Epithelial cell of esophagus (primary cell): ENCODE data around the gene SH3GL2.

Experiments used
- DNase-seq: peaks from one replicate; pipeline ENCODE4 v3.0.0; 2010; ENCODE audit warnings: low read depth
- H3K4me3 ChIP-seq: 2 replicates; pipeline ENCODE4 v1.5.1; 2011; ENCODE audit warnings: mild to moderate bottlenecking, low read length, control low read depth
- TF ChIP-seq, protein P1 (sequence below): IDR thresholded peaks from 2 replicates; pipeline ENCODE4 v1.5.1; 2011; ENCODE audit warnings: low read depth, mild to moderate bottlenecking, low read length, control low read depth, inconsistent platforms; ENCODE audit not compliant: insufficient read depth; ENCODE audit errors: missing control alignments

Gene SH3GL2

DNA sequence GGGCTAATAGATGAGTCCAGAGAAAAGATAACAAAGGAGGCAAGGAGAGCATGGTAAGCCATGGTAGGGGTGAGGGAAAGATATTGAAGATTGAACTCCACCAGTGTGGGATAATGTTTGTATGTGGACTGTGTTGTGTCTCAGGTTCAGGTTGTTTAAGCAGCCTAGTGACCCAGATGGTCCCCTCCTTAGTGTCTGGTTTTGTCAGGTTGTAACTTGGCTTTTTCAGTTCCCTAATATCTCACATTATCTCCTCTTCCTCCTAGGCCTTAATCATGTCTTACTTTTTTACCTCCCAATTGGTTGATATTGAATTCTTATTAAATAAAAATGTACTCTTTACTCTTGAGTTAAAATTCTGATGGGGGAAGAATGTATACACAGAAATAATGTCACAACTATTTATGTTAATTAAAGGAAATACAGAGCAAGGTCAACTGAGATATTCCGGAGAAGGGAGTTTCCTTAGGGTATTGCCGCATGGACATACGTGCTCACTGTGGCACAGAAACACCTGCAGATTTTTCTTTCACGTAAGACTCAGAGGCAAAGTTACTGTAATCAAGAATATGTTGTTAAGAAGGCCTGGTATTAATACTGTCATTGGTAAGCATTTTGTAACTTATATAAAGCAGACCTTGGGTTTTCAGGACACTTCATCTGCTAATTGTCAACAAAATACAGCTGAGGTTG is 23.4 kb upstream of the SH3GL2 start:
- TF ChIP-seq, protein P1, sequence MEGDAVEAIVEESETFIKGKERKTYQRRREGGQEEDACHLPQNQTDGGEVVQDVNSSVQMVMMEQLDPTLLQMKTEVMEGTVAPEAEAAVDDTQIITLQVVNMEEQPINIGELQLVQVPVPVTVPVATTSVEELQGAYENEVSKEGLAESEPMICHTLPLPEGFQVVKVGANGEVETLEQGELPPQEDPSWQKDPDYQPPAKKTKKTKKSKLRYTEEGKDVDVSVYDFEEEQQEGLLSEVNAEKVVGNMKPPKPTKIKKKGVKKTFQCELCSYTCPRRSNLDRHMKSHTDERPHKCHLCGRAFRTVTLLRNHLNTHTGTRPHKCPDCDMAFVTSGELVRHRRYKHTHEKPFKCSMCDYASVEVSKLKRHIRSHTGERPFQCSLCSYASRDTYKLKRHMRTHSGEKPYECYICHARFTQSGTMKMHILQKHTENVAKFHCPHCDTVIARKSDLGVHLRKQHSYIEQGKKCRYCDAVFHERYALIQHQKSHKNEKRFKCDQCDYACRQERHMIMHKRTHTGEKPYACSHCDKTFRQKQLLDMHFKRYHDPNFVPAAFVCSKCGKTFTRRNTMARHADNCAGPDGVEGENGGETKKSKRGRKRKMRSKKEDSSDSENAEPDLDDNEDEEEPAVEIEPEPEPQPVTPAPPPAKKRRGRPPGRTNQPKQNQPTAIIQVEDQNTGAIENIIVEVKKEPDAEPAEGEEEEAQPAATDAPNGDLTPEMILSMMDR = no peak
- no peak for DNase-seq
- H3K4me3 ChIP-seq = no peak overlapping the region

DNA sequence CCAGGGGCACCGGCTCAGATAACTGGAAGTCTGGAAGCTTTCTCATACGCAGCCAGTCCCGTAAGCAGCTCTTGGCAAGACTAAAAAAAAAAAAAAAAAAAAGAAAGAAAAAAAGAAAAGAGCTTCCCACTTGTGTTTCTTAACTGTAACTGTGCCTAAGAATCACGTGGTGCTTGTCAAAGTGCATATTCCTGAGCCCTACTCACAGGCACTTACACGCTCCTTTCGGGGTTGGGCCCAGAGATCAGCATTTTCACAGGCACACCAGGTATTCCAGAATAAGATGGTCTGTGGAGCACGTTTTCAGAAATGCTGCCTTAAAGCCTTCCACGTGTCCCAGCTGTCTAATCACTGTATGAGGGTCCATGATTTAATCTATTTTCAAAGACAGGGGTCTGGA is 22.6 kb upstream of the SH3GL2 start:
- DNase-seq = no peak
- no peak overlapping the region for H3K4me3 ChIP-seq
- TF ChIP-seq, protein P1 = no peak

DNA sequence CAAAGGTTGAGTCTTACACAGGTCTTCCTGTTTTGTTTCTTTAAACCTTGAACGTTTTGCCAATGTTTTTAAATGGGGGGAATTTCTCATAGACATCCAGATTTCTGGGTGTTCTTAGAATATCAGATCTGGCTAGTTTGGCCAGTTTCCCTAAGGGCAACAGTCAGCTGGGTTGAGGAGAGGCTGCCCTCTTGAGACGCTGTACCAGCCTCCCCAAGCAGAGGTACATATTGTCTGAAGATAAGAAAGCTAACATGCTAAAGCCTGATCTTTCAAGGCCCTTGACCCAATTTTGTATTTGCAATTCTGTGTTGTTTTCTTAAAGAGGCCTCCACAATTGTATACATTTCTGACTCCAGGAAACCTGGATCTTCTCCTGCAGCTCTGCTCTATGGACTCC is 21.9 kb upstream of the SH3GL2 start:
- TF ChIP-seq, protein P1 = no peak
- DNase-seq = no peak
- no peak overlapping the region for H3K4me3 ChIP-seq

DNA sequence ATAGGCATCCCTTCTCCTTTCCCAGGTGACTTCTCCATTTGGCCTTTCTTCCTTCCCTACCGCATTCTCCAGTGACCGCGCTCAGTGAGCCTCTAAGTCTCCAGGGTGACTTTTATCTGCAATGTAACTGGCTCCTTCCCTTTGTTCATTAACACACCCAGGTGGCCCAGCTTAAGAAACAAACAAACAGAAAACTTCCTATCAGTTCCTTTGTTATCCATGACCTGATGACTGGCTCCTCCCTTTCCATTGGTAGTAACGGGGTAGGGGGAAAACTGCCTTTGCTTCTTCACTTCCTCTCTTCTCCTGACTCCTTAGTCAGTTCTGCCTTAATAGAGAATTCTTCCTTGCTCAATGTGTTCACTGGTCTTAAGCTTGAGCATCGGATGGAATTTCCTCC is 7.0 kb upstream of the SH3GL2 start:
- no peak overlapping the region for H3K4me3 ChIP-seq
- TF ChIP-seq, protein P1 = no peak
- DNase-seq = no peak

DNA sequence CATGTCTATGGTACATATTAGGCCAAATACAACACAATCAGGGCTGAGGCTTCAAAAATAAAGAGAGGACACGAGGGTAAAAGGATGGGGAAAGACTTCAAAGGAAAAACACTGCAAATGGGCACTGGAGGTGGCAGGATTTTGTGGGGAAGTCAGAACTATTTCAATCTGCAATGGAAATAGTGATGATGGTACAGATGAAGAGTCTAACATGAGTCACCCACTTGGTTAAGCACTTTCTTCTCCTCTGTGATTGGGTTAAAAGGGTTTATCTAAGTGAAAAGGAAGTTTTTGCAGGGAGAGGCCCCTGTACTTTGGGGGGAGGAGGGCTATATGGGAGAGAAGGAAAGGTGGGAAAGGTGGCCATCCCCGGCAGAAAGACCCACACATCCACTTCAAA is 4.5 kb upstream of the SH3GL2 start:
- TF ChIP-seq, protein P1 = no peak
- no peak overlapping the region for H3K4me3 ChIP-seq
- DNase-seq = no peak

DNA sequence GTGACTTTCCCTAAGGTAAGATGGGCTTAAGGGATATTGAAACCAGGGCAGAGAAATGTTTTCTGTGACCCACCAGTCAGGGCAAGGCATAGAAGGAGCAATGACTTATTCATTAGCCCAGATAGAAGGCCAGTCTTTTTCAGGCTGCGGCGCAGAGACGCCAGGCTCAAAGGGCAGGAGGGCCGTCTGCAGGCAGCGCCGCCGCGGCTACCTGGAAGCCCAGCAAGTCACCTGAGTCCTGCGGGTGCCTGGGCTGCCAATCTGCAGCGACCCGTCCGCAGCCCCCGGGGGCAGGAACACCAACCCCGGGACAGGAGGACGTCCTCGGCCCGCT is 322 bp upstream of the SH3GL2 start:
- TF ChIP-seq, protein P1 = no peak
- DNase-seq = no peak
- peak overlapping the region; percentile 5 for H3K4me3 ChIP-seq

DNA sequence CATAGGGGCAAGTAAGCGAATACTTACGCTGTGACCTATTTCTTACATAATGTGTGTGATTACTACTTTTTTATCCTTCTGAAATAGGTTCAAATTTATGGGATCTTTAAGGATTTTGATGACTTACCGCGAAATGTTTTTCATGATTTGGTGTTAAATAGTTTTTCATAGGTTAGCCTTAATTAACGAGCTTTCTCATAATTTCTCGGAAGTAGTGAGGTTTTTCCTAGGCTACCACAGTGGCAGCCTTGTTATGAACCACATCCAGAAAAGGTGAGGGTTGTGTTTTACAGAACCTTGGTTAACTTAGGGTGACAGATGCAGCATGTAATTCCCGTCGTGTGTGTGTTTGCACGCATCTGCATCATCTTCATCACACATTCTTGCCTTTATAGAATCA is 1.3 kb downstream of the SH3GL2 start:
- TF ChIP-seq, protein P1 = no peak

More for the DNA sequence above, 1.3 kb downstream of the SH3GL2 start:
- H3K4me3 ChIP-seq = no peak overlapping the region
- no peak for DNase-seq
